T-helper 1 cell treated with Interleukin-12 subunit alpha and Interleukin-12 subunit beta and Interleukin-4 antibody, amounts not matched to agents 30 μg/mL and 1 μg/mL, for 36 hours (primary cell): ENCODE results near the gene WDR17.
"Not testable (repeated sequence)": the region's sequence is repeated elsewhere in the genome, so short reads cannot be mapped to it uniquely, and the experiment has no call there.

Experiments used
- H3K27ac Mint-ChIP-seq: one replicate; pipeline ENCODE4 v1.8.0; 2021; ENCODE audit warnings: mild to moderate bottlenecking, mixed read lengths
- H3K27me3 Mint-ChIP-seq: one replicate; pipeline ENCODE4 v1.8.0; 2021; ENCODE audit warnings: low read depth, mixed read lengths
- H3K36me3 Mint-ChIP-seq: one replicate; pipeline ENCODE4 v1.8.0; 2021; ENCODE audit warnings: low read depth, mixed read lengths
- H3K4me1 Mint-ChIP-seq: one replicate; pipeline ENCODE4 v1.8.0; 2021; ENCODE audit warnings: low read depth, mixed read lengths
- H3K4me3 Mint-ChIP-seq: one replicate; pipeline ENCODE4 v1.8.0; 2021; ENCODE audit warnings: mild to moderate bottlenecking, moderate library complexity, mixed read lengths
- H3K9me3 Mint-ChIP-seq: one replicate; pipeline ENCODE4 v1.8.0; 2021; ENCODE audit warnings: mixed read lengths

Gene WDR17

GRCh38 chr4:176193126-176193525 is 127.5 kb downstream of the WDR17 start:
- H3K9me3 Mint-ChIP-seq = peaks cover 3% of the 10 kb centered on the region
- H3K4me1 Mint-ChIP-seq = peaks cover 8% of the 10 kb centered on the region
- H3K27me3 Mint-ChIP-seq = peaks cover 52% of the 10 kb centered on the region
- H3K36me3 Mint-ChIP-seq = peaks cover 4% of the 10 kb centered on the region
- no peak overlapping the region for H3K27ac Mint-ChIP-seq
- no peak overlapping the region for H3K4me3 Mint-ChIP-seq

- H3K27ac Mint-ChIP-seq = no peak overlapping the region
- peaks cover 3% of the 10 kb centered on the region for H3K9me3 Mint-ChIP-seq
- peaks cover 4% of the 10 kb centered on the region for H3K36me3 Mint-ChIP-seq
- peaks cover 8% of the 10 kb centered on the region for H3K4me1 Mint-ChIP-seq
- H3K4me3 Mint-ChIP-seq = no peak overlapping the region
- peaks cover 53% of the 10 kb centered on the region for H3K27me3 Mint-ChIP-seq
Measured at GRCh38 chr4:176193938-176194337, 128.3 kb downstream of the WDR17 start.

- Mint-ChIP-seq H3K36me3 (peaks cover 4% of the 10 kb centered on the region), H3K4me1 (peaks cover 8% of the 10 kb centered on the region), H3K27me3 (peaks cover 46% of the 10 kb centered on the region), H3K27ac (peak within 1 kb of the TSS; percentile 85), H3K4me3 (peak within 1 kb of the TSS; percentile 81), H3K9me3 (peaks cover 3% of the 10 kb centered on the region)
Measured at GRCh38 chr4:176195184-176195978, 129.7 kb downstream of the WDR17 start, which contains the start of gene SPATA4. TSS of gene SPATA4 (minus strand) at chr4:176195585. CDS start at chr4:176195562, 23 bp downstream.

GRCh38 chr4:176198316-176198903 is 132.8 kb downstream of the WDR17 start:
- no peak overlapping the region for H3K27ac Mint-ChIP-seq
- H3K9me3 Mint-ChIP-seq = peaks cover 3% of the 10 kb centered on the region
- H3K36me3 Mint-ChIP-seq = peaks cover 4% of the 10 kb centered on the region
- H3K4me3 Mint-ChIP-seq = no peak overlapping the region
- H3K27me3 Mint-ChIP-seq = peaks cover 32% of the 10 kb centered on the region
- peaks cover 8% of the 10 kb centered on the region for H3K4me1 Mint-ChIP-seq

GRCh38 chr4:176205299-176205698 is 139.7 kb downstream of the WDR17 start:
- Mint-ChIP-seq H3K27me3 (peaks cover 6% of the 10 kb centered on the region), H3K27ac (no peak overlapping the region), H3K36me3 (no peaks in the 10 kb centered on the region), H3K4me3 (no peak overlapping the region), H3K9me3 (no peaks in the 10 kb centered on the region), H3K4me1 (no peaks in the 10 kb centered on the region)

- Mint-ChIP-seq H3K27ac (no peak overlapping the region), H3K9me3 (no peaks in the 10 kb centered on the region), H3K36me3 (no peaks in the 10 kb centered on the region), H3K4me1 (no peaks in the 10 kb centered on the region), H3K4me3 (no peak overlapping the region), H3K27me3 (peaks cover 8% of the 10 kb centered on the region)
Measured at GRCh38 chr4:176207839-176208238, 142.2 kb downstream of the WDR17 start.

- H3K27me3 Mint-ChIP-seq = peaks cover 8% of the 10 kb centered on the region
- no peak overlapping the region for H3K4me3 Mint-ChIP-seq
- no peaks in the 10 kb centered on the region for H3K9me3 Mint-ChIP-seq
- H3K27ac Mint-ChIP-seq = no peak overlapping the region
- no peaks in the 10 kb centered on the region for H3K4me1 Mint-ChIP-seq
- no peaks in the 10 kb centered on the region for H3K36me3 Mint-ChIP-seq
Measured at GRCh38 chr4:176209535-176209934, 143.9 kb downstream of the WDR17 start.

- Mint-ChIP-seq H3K27ac (no peak overlapping the region), H3K36me3 (no peaks in the 10 kb centered on the region), H3K9me3 (no peaks in the 10 kb centered on the region), H3K4me1 (no peaks in the 10 kb centered on the region), H3K27me3 (peaks cover 8% of the 10 kb centered on the region), H3K4me3 (no peak overlapping the region)
Measured at GRCh38 chr4:176210101-176210500, 144.5 kb downstream of the WDR17 start.

GRCh38 chr4:176210579-176211296 is 145.1 kb downstream of the WDR17 start:
- H3K36me3 Mint-ChIP-seq = no peaks in the 10 kb centered on the region
- H3K27me3 Mint-ChIP-seq = peaks cover 8% of the 10 kb centered on the region
- no peaks in the 10 kb centered on the region for H3K4me1 Mint-ChIP-seq
- H3K4me3 Mint-ChIP-seq = no peak overlapping the region
- H3K9me3 Mint-ChIP-seq = no peaks in the 10 kb centered on the region
- no peak overlapping the region for H3K27ac Mint-ChIP-seq

GRCh38 chr4:176212351-176212750 is 146.7 kb downstream of the WDR17 start:
- not testable (repeated sequence) for H3K4me1 Mint-ChIP-seq, H3K36me3 Mint-ChIP-seq, H3K4me3 Mint-ChIP-seq, H3K9me3 Mint-ChIP-seq, H3K27ac Mint-ChIP-seq, H3K27me3 Mint-ChIP-seq

GRCh38 chr4:176217510-176217909 is 151.9 kb downstream of the WDR17 start:
- H3K27ac Mint-ChIP-seq = no peak overlapping the region
- H3K27me3 Mint-ChIP-seq = no peaks in the 10 kb centered on the region
- no peaks in the 10 kb centered on the region for H3K4me1 Mint-ChIP-seq
- H3K4me3 Mint-ChIP-seq = no peak overlapping the region
- H3K36me3 Mint-ChIP-seq = no peaks in the 10 kb centered on the region
- no peaks in the 10 kb centered on the region for H3K9me3 Mint-ChIP-seq

GRCh38 chr4:176222149-176222548 is 156.5 kb downstream of the WDR17 start:
- no peaks in the 10 kb centered on the region for H3K4me1 Mint-ChIP-seq
- H3K36me3 Mint-ChIP-seq = no peaks in the 10 kb centered on the region
- H3K9me3 Mint-ChIP-seq = no peaks in the 10 kb centered on the region
- H3K27ac Mint-ChIP-seq = no peak overlapping the region
- H3K27me3 Mint-ChIP-seq = no peaks in the 10 kb centered on the region
- H3K4me3 Mint-ChIP-seq = no peak overlapping the region

- no peaks in the 10 kb centered on the region for H3K4me1 Mint-ChIP-seq
- H3K9me3 Mint-ChIP-seq = no peaks in the 10 kb centered on the region
- H3K4me3 Mint-ChIP-seq = no peak overlapping the region
- H3K36me3 Mint-ChIP-seq = no peaks in the 10 kb centered on the region
- H3K27ac Mint-ChIP-seq = no peak overlapping the region
- no peaks in the 10 kb centered on the region for H3K27me3 Mint-ChIP-seq
Measured at GRCh38 chr4:176223561-176223960, 157.9 kb downstream of the WDR17 start.

- Mint-ChIP-seq H3K36me3 (no peaks in the 10 kb centered on the region), H3K4me1 (no peaks in the 10 kb centered on the region), H3K9me3 (no peaks in the 10 kb centered on the region), H3K27ac (no peak overlapping the region), H3K4me3 (no peak overlapping the region), H3K27me3 (no peaks in the 10 kb centered on the region)
Measured at GRCh38 chr4:176226736-176227135, 161.1 kb downstream of the WDR17 start.

- H3K4me1 Mint-ChIP-seq = no peaks in the 10 kb centered on the region
- no peaks in the 10 kb centered on the region for H3K9me3 Mint-ChIP-seq
- no peaks in the 10 kb centered on the region for H3K36me3 Mint-ChIP-seq
- H3K27me3 Mint-ChIP-seq = no peaks in the 10 kb centered on the region
- H3K4me3 Mint-ChIP-seq = no peak overlapping the region
- no peak overlapping the region for H3K27ac Mint-ChIP-seq
Measured at GRCh38 chr4:176229645-176230044, 164.0 kb downstream of the WDR17 start.
